ENCODE data around the gene CBX1.

Gene CBX1

DNA sequence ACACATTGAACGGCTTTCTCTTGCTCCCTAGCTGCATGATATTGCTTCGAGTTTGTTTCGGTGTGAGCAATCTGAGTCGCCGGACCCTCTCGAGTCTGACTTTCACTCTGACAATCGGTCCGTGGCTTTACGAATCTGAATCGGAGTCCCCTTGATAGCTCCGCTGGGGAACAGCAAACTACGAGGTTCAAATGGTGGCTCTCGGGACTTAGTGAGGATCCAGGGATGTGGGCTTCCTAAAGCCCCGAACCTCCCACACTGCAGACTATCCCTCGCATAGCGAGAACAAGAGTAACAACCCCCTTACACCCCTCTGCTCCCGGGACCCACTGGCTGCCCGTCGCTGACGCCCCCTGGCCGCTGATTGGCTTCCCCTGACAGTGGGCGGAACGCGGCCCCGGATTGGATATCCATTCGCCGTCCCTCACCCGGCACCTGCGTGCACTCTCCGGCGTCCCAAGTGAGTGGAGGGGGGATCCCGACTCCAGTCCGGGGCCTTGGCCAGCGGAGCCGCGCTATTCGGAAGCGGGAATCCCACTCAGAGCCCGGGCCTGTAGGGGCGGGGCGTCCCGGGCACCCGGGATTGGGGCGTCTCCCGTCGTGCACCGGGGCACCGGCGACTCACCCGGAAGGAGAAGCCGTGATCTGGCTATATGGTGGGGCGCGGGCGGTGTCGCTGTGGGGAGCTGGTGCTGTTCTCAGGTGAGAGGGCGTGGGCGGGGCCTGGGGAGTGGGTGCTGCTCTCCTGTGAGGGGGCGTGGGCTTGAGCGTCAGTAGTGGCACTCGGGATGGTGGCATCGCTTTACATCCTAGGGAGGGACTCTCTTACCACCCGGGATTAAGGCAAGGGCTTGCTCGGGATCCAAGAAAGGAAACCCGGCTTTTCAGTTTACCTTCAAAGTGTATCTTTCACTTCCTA lies 6.1 kb upstream of the CBX1 start, which contains the start of gene SNX11:
SNX11 (plus strand) TSS at position 630 of the 919 bp plus-strand sequence. CDS start 4,278 bp downstream, outside the sequence.
- no peak within 1 kb of the TSS for H2AK5ac ChIP-seq (ENCODE audit: low read length)
- peak within 1 kb of the TSS; percentile 27 for H4K5ac ChIP-seq (ENCODE audit: low read length)

DNA sequence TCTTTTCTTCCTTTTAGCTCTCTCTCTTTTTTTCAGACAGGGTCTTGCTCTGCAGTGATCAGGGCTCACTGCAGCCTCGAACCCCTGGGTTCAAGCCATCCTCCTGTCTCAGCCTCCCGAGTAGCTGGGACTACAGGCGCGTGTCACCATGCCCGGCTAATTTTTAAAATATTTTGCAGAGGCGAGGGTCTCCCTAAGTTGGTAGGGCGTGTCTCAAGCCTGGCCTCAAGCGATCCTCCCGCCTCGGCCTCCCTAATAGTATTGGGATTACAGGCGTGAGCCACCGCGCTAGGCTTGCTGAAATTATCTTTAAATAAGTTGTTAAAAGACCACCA lies 5.5 kb upstream of the CBX1 start:
- no peak overlapping the region for H3K23ac ChIP-seq (ENCODE audit: low read length)
- H4K5ac ChIP-seq (ENCODE audit: low read length): no peak overlapping the region
- peak overlapping the region; percentile 99 for H3K4me2 ChIP-seq (ENCODE audit: low read length)
- H3K56ac ChIP-seq (ENCODE audit: low read length): peak overlapping the region; percentile 91
- H4K8ac ChIP-seq (ENCODE audit: low read depth, low read length): no peak overlapping the region
- WGBS (ENCODE audit: extremely low coverage, insufficient coverage, low lambda C conversion rate): no CpG with 5 or more reads among the region's 13 CpGs
- H2BK15ac ChIP-seq (replicated peaks; ENCODE audit: low read depth): no peak overlapping the region
- H3K79me1 ChIP-seq (ENCODE audit: low read length): peaks cover 5% of the 10 kb centered on the region
- H3K4me3 ChIP-seq (ENCODE audit: low read length): peak overlapping the region; percentile 74
- H2BK120ac ChIP-seq (ENCODE audit: low read depth, low read length): no peak overlapping the region
- H3K79me2 ChIP-seq (ENCODE audit: control insufficient read depth, insufficient read depth, low read length): peaks cover 12% of the 10 kb centered on the region
- no peak for DNase-seq
- no peak overlapping the region for H2AK5ac ChIP-seq (ENCODE audit: low read length)
- no peak overlapping the region for H3K27ac ChIP-seq (ENCODE audit: low read depth, low read length)
- no peak overlapping the region for H3K18ac ChIP-seq (ENCODE audit: low read length)
- H3K4me1 ChIP-seq (ENCODE audit: control insufficient read depth, low read depth, low read length): no peaks in the 10 kb centered on the region
- H3K36me3 ChIP-seq (ENCODE audit: control insufficient read depth, insufficient read depth, low read length): no peaks in the 10 kb centered on the region
- no peak overlapping the region for H3K4ac ChIP-seq (ENCODE audit: low read depth, low read length)
- no peak overlapping the region for H2BK5ac ChIP-seq (ENCODE audit: low read length)
- no peaks in the 10 kb centered on the region for H3K27me3 ChIP-seq (ENCODE audit: insufficient read depth, low read length, poor library complexity)
- peak overlapping the region; percentile 87 for H3K9ac ChIP-seq (ENCODE audit: low read length)

More for the DNA sequence above, 6.1 kb upstream of the CBX1 start, which contains the start of gene SNX11:
- no CpG with 5 or more reads among the region's 64 CpGs for WGBS (ENCODE audit: extremely low coverage, insufficient coverage, low lambda C conversion rate)
- Histone ChIP-seq H3K4ac (ENCODE audit: low read depth, low read length) (no peak within 1 kb of the TSS), H3K4me2 (ENCODE audit: low read length) (peak within 1 kb of the TSS; percentile 99), H3K4me3 (ENCODE audit: low read length) (peak within 1 kb of the TSS; percentile 85), H3K27me3 (ENCODE audit: insufficient read depth, low read length, poor library complexity) (no peaks in the 10 kb centered on the region), H3K18ac (ENCODE audit: low read length) (no peak within 1 kb of the TSS), H2BK15ac (replicated peaks; ENCODE audit: low read depth) (no peak within 1 kb of the TSS), H3K9ac (ENCODE audit: low read length) (peak within 1 kb of the TSS; percentile 87), H3K36me3 (ENCODE audit: control insufficient read depth, insufficient read depth, low read length) (no peaks in the 10 kb centered on the region), H3K23ac (ENCODE audit: low read length) (no peak within 1 kb of the TSS), H2BK120ac (ENCODE audit: low read depth, low read length) (no peak within 1 kb of the TSS), H3K27ac (ENCODE audit: low read depth, low read length) (peak within 1 kb of the TSS; percentile 88), H2BK5ac (ENCODE audit: low read length) (no peak within 1 kb of the TSS), H3K79me1 (ENCODE audit: low read length) (peaks cover 9% of the 10 kb centered on the region), H3K4me1 (ENCODE audit: control insufficient read depth, low read depth, low read length) (no peaks in the 10 kb centered on the region), H3K79me2 (ENCODE audit: control insufficient read depth, insufficient read depth, low read length) (peaks cover 13% of the 10 kb centered on the region), H3K56ac (ENCODE audit: low read length) (peak within 1 kb of the TSS; percentile 91), H4K8ac (ENCODE audit: low read depth, low read length) (no peak within 1 kb of the TSS)
- peak; percentile 96 for DNase-seq

DNA sequence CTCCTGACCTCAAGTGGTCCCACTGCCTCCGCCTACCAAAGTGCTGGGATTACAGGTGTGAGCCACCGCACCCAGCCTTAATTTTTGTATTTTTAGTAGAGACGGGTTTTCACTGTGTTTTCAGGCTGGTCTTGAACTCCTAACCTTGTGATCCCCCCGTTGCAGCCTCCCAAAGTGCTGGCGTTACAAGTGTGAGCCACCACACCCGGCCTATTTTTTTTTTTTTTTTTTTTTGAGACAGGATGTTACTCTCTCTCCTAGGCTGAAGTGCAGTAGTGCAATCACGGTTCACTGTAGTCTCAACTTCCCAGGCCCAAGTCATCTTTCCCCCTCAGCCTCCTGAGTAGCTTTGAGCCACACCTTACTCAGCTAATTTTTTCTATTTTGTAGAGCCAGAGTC lies 3.2 kb upstream of the CBX1 start:
- Histone ChIP-seq H3K36me3 (ENCODE audit: control insufficient read depth, insufficient read depth, low read length) (no peaks in the 10 kb centered on the region), H3K23ac (ENCODE audit: low read length) (no peak overlapping the region), H3K27me3 (ENCODE audit: insufficient read depth, low read length, poor library complexity) (no peaks in the 10 kb centered on the region), H3K56ac (ENCODE audit: low read length) (no peak overlapping the region), H2AK5ac (ENCODE audit: low read length) (no peak overlapping the region), H2BK120ac (ENCODE audit: low read depth, low read length) (no peak overlapping the region), H4K5ac (ENCODE audit: low read length) (no peak overlapping the region), H3K79me1 (ENCODE audit: low read length) (peaks cover 3% of the 10 kb centered on the region), H3K18ac (ENCODE audit: low read length) (no peak overlapping the region), H3K79me2 (ENCODE audit: control insufficient read depth, insufficient read depth, low read length) (peaks cover 13% of the 10 kb centered on the region), H3K27ac (ENCODE audit: low read depth, low read length) (no peak overlapping the region), H3K4me2 (ENCODE audit: low read length) (no peak overlapping the region), H4K8ac (ENCODE audit: low read depth, low read length) (no peak overlapping the region), H2BK5ac (ENCODE audit: low read length) (no peak overlapping the region), H3K9ac (ENCODE audit: low read length) (no peak overlapping the region), H3K4me1 (ENCODE audit: control insufficient read depth, low read depth, low read length) (peaks cover 2% of the 10 kb centered on the region), H3K4ac (ENCODE audit: low read depth, low read length) (no peak overlapping the region), H2BK15ac (replicated peaks; ENCODE audit: low read depth) (no peak overlapping the region), H3K4me3 (ENCODE audit: low read length) (no peak overlapping the region)
- DNase-seq: no peak
- no CpG with 5 or more reads among the region's 7 CpGs for WGBS (ENCODE audit: extremely low coverage, insufficient coverage, low lambda C conversion rate)

DNA sequence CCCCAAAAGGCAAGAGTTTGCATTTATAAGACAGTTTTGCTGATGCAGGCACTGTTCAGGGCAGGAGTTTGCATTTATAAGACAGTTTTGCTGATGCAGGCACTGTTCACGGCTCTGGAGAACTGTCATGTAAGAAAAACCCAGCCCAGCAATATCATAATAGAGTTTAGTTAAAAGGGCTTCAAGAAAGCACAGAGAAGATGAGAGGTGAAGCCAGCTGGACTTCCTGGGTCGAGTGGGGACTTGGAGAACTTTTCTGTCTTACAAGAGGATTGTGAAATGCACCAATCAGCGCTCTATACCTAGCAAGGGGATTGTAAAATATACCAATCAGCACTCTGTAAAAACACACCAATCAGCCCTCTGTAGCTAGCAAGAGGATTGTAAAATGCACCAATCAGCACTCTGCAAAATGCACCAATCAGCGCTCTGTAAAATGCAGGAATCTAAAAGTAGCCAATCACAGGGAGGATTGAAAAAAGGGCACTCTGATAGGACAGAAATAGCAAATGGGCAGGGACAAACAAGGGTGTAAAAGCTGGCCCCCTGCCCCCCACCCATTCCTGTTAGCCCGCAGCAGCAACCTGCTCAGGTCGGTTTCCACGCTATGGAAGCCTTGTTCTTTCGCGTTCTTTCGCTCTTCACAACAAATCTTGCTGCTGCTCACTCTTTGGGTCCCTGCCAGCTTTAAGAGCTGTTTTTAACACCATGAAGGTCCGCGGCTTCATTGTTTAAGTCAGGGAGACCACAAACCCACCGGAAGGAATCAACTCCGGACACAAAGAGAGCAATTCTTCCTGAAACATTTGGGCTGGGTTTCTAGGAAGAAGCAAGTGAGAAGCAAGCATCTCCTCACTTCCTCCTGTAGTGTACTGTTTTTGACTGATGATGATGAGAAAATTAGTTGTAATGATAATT lies 1.8 kb upstream of the CBX1 start:
- Histone ChIP-seq H2BK120ac (ENCODE audit: low read depth, low read length) (no peak overlapping the region), H3K4me1 (ENCODE audit: control insufficient read depth, low read depth, low read length) (peaks cover 3% of the 10 kb centered on the region), H3K36me3 (ENCODE audit: control insufficient read depth, insufficient read depth, low read length) (no peaks in the 10 kb centered on the region), H3K4me2 (ENCODE audit: low read length) (no peak overlapping the region), H4K5ac (ENCODE audit: low read length) (no peak overlapping the region), H3K79me2 (ENCODE audit: control insufficient read depth, insufficient read depth, low read length) (peaks cover 20% of the 10 kb centered on the region), H3K4ac (ENCODE audit: low read depth, low read length) (no peak overlapping the region), H3K56ac (ENCODE audit: low read length) (no peak overlapping the region), H3K23ac (ENCODE audit: low read length) (no peak overlapping the region), H3K79me1 (ENCODE audit: low read length) (peaks cover 3% of the 10 kb centered on the region), H2BK5ac (ENCODE audit: low read length) (no peak overlapping the region), H4K8ac (ENCODE audit: low read depth, low read length) (no peak overlapping the region), H3K9ac (ENCODE audit: low read length) (no peak overlapping the region), H3K27me3 (ENCODE audit: insufficient read depth, low read length, poor library complexity) (no peaks in the 10 kb centered on the region), H2BK15ac (replicated peaks; ENCODE audit: low read depth) (no peak overlapping the region), H3K18ac (ENCODE audit: low read length) (no peak overlapping the region), H3K27ac (ENCODE audit: low read depth, low read length) (no peak overlapping the region), H2AK5ac (ENCODE audit: low read length) (no peak overlapping the region), H3K4me3 (ENCODE audit: low read length) (no peak overlapping the region)
- WGBS (ENCODE audit: extremely low coverage, insufficient coverage, low lambda C conversion rate): no CpG with 5 or more reads among the region's 14 CpGs
- no peak for DNase-seq

DNA sequence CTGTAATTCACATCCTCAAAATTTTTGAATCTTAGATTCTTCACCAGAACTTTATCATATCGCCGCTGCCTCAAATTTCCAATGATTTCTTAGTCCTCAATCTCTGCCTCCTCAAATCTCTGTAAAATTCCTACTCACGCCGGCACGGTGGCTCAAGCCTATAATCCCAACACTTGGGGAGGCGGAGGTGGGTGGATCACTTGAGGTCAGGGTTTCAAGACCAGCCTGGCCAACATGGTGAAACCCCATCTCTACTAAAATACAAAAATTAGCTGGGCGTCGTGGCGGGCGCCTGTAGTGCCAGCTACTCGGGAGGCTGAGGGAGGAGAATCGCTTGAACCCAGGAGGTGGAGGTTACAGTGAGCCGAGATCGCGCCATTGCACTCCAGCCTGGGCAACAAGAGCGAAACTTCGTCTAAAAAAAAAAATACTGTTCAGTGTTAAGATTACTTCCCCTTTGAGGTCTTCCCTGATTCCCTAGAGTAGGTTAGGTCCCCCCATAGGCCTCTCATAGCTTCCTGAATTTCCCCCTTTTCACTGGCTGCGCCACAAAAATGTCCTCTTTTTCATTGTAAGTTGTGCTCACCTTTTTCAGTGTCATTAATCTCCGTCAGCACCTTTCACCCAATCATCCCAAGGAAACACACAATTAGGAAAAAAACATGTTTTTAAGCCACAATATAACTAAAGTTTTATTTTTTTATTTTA lies 919 bp upstream of the CBX1 start:
- Histone ChIP-seq H4K8ac (ENCODE audit: low read depth, low read length) (no peak overlapping the region), H3K9ac (ENCODE audit: low read length) (no peak overlapping the region), H3K4me2 (ENCODE audit: low read length) (no peak overlapping the region), H2BK15ac (replicated peaks; ENCODE audit: low read depth) (no peak overlapping the region), H2BK5ac (ENCODE audit: low read length) (no peak overlapping the region), H4K5ac (ENCODE audit: low read length) (no peak overlapping the region), H3K27ac (ENCODE audit: low read depth, low read length) (no peak overlapping the region), H3K23ac (ENCODE audit: low read length) (no peak overlapping the region), H3K4ac (ENCODE audit: low read depth, low read length) (no peak overlapping the region), H3K79me2 (ENCODE audit: control insufficient read depth, insufficient read depth, low read length) (peaks cover 24% of the 10 kb centered on the region), H3K4me1 (ENCODE audit: control insufficient read depth, low read depth, low read length) (peaks cover 3% of the 10 kb centered on the region), H3K56ac (ENCODE audit: low read length) (no peak overlapping the region), H3K18ac (ENCODE audit: low read length) (no peak overlapping the region), H3K27me3 (ENCODE audit: insufficient read depth, low read length, poor library complexity) (no peaks in the 10 kb centered on the region), H3K4me3 (ENCODE audit: low read length) (no peak overlapping the region), H2AK5ac (ENCODE audit: low read length) (no peak overlapping the region), H3K79me1 (ENCODE audit: low read length) (peaks cover 5% of the 10 kb centered on the region), H3K36me3 (ENCODE audit: control insufficient read depth, insufficient read depth, low read length) (no peaks in the 10 kb centered on the region), H2BK120ac (ENCODE audit: low read depth, low read length) (no peak overlapping the region)
- no peak for DNase-seq
- WGBS (ENCODE audit: extremely low coverage, insufficient coverage, low lambda C conversion rate): no CpG with 5 or more reads among the region's 19 CpGs

All from mesendoderm (in vitro differentiated cells).